D341Med (cell line): ENCODE results near the gene PARP4.
A peak's percentile ranks its signal among the peaks of the same experiment; 100 is the strongest.
"Not testable (repeated sequence)": the region's sequence is repeated elsewhere in the genome, so short reads cannot be mapped to it uniquely, and the experiment has no call there.

ENCODE experiments used
- DNase-seq: peaks from one replicate; pipeline ENCODE4 v3.0.0; 2012; ENCODE audit warnings: low spot score

The PARP4 gene

DNA sequence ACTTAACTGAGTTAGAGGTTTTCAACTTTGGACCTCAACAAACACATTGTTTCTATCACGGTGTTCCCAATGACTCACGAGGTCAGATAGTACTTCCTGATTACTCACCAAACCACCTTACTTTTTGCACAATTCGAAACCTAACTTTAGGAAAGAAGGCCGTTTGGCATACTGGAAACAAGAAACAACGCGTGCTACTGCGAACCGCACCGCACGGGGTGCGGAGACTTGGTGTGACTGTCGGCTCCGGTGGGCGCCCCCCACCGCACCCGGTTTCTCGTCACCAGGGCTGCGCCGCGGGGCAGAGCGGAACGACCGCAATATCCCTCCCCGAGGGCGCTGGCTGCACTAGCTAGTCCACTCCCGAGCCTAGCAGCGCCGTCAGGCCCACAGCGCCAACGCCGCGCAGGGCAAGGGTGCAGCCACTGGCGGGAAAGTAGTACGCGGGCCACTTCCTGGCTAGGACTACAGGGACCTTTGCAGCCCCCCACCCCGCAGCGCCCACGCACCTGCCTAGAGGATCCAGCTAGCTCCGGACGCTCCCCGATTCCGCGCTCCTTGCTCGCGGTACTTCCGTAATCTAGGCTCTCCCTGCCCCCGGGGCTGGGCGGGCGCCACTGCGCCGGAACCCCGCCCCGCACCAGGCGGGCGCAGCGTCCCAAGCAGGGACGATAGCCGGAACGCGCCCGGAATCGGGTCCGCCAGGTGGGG lies at the start of gene PARP4:
Gene PARP4 (minus strand): TSS at position 582 of the 711 bp plus-strand sequence. CDS start 9,002 bp downstream, outside the sequence.
- peak; percentile 90 for DNase-seq

DNA sequence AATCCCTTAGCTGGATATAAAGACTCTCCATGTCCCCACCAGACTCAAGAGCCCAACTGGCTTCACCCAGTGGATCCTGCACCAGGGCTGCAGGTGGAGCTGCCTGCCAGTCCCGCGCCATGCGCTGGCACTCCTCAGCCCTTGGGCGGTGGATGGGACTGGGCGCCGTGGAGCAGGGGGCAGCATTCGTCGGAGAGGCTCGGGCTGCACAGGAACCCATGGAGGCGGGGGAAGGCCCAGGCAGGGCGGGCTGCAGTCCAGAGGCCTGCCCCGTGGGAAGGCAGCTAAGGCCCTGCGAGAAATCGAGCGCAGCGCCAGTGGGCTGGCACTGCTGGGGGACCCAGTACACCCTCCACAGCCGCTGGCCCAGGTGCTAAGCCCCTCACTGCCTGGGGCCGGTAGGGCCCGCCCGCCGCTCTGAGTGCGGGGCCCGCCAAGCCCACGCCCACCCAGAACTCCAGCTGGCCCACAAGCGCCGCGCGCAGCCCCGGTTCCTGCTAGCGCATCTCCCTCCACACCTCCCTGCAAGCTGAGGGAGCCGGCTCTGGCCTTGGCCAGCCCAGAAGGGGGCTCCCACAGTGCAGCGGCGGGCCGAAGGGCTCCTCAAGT lies 48.1 kb upstream of the PARP4 start:
- DNase-seq: not testable (repeated sequence)

- DNase-seq: not testable (repeated sequence)
These were observed 47.0 kb upstream of the PARP4 start for GRCh38 chr13:24559431-24560218.

DNA sequence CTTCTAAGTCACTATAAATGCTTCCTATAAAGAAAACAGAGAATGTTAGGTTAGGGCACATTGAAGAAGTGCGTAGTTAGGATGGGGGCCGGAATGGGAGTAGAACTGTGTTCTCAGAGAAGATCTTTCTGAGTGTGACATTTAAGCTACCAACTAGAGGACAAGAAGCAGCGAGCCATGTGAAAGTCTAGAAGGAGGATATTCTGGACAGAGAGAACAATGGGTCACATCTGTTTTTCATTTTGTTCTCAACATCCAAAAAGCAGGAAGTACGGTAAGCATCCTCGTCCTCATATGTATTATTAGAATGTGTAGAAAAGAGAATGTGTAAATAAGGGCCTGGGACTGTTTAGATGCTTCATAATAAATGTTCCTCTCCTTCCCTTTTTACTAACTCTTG lies 44.5 kb upstream of the PARP4 start:
- no peak for DNase-seq

DNA sequence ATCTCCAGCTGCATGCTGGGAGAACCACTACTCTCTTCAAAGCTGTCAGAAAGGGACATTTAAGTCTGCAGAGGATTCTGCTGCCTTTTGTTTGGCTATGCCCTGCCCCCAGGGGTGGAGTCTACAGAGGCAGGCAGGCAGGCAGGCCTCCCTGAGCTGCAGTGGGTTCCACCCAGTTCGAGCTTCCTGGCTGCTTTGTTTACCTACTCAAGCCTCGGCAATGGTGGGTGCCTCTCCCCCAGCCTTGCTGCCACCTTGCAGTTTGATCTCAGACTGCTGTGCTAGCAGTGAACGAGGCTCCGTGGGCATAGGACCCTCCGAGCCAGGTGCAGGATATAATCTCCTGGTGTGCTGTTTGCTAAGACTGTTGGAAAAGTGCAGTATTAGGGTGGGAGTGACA lies 41.3 kb upstream of the PARP4 start:
- not testable (repeated sequence) for DNase-seq

- DNase-seq: peak; percentile 65
These were observed 29.1 kb upstream of the PARP4 start for GRCh38 chr13:24541476-24542352.

DNA sequence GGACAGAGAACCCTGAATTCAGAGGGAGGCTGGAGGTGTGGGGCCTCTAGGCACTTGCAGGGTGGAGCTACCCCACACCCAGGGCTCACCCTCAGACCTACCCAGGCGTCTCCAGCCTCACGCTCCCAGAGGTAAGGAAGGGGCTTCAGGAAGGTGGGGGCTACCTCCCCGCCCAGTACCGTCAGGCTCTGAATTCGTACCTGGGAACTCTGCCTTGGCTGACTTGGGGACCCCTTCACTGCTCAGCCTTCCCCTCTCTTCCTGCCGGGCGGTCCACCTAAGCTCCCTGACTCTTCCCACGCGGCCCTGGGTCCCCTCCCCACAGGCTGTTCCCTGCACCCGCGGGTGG lies 28.5 kb upstream of the PARP4 start:
- DNase-seq: peak; percentile 24

GRCh38 chr13:24540236-24541126 lies 27.9 kb upstream of the PARP4 start:
- peak; percentile 27 for DNase-seq

DNA sequence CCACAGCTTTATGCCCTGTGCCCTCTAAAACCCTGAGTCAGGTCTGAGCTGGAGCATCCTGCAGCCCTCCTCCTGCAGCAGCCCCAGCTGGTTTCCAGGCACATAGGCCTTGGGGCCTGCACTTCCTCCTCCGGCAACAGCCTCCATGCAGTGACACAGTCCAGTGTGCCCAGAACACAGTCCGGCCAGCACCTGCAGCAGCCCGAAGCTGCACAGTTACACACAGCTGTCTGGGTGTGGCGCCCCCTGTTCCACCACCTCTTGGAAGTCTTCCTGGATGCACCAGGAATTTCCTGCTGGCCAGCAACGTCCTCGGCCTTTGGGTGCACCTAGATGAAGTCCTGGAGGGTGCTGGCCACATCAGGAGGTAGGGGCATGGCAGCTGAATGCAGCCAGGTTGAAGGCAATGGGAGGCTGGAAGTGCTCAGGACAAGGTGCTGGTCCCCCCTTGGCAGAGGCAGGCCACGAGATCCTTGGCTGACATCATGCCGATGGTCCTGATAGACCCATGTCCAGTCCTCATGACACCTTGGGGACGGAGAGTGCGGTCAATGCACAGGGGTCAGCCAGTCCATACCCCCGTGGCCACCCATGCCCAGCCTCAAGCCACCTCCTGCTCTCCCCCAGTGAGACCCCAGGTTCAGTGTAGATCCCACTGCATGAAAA lies 27.1 kb upstream of the PARP4 start:
- DNase-seq: no peak

GRCh38 chr13:24529478-24529877 lies 16.9 kb upstream of the PARP4 start:
- DNase-seq: no peak

DNA sequence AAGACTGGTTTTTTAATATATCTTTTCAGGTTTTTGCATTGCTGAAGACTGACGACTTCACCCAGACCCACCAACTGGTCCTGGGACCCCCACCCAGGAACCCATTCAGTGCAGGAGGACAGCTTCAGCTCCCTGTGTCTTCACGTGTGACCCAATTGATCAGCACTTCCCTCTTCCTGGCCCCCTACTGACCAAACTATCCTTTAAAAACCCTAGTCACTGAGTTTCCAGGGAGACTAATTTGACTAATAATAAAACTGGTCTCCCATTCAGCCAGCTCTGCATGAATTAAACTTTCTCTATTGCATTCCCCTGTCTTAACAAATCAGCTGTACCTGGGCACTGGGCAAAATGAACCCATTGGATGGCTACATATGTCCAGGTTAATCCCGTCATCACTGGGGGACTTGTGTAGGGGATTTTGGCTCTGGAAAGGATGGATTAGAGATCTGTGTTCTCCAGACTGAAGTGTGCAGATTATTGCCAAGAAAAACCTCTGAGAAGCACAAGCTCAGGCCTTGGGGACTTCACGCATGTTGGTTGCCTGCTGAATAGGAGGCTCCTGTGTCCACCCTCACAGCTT lies 16.3 kb upstream of the PARP4 start:
- no peak for DNase-seq

GRCh38 chr13:24527266-24527775 lies 14.7 kb upstream of the PARP4 start:
- DNase-seq: no peak

DNA sequence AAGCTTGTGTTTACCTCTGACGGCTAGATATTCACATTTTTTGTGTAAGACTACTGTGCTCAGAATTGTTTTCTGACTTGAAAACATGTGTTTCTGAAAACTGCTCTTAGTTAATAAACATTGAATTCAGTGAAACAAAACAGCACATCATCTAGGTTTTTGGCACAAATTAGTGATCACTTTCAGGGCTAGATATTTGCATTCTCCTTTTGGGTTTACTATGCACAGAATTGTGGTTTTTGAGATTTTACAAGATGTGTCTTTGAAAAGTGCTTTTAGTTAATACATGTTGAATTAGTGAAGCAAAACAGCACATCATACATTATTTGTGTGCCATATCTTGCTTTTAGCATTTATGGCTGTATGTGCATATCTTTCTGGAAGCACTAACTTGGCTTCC lies 8.2 kb upstream of the PARP4 start:
- DNase-seq: no peak

DNA sequence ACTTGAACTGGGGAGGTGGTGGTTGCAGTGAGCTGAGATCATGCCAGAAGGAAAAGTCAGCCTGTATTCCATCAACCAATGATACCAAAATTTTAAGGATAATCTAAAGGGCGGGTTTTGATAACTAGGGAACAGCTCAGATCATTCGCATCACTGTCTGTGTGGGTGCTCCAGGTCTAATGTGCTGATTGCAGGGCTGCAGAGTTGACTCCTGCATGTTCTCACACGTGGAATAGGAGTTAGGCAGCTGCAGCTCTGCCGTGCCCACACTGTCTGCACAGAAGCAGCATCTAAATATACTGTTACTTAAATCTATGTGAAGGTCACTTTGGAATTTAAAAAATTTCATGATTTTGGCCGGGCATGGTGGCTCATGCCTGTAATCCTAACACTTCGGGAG lies 4.3 kb upstream of the PARP4 start:
- DNase-seq: no peak

GRCh38 chr13:24512908-24513213 lies 283 bp upstream of the PARP4 start:
- no peak for DNase-seq

DNA sequence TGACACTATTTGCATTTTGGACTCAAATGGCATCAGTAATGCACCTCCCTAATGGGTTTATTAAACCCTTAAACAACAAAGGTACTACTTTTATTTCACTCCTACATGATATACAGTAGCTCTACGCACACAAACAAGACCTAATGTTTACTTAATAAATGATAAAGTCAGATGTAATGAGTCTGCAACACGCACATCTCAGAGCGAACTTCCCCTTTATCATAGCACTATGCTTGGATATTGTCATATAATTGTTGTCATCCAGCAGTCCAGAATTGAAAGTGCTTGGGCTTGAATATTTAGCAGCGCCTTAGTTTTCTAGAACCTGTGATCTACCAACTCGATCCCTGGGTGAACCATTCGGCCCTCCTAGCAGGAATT lies 772 bp downstream of the PARP4 start:
- DNase-seq: no peak

- DNase-seq: no peak
These were observed 1.4 kb downstream of the PARP4 start for GRCh38 chr13:24511019-24511815.

- DNase-seq: no peak
These were observed 5.8 kb downstream of the PARP4 start for GRCh38 chr13:24506698-24507335.

DNA sequence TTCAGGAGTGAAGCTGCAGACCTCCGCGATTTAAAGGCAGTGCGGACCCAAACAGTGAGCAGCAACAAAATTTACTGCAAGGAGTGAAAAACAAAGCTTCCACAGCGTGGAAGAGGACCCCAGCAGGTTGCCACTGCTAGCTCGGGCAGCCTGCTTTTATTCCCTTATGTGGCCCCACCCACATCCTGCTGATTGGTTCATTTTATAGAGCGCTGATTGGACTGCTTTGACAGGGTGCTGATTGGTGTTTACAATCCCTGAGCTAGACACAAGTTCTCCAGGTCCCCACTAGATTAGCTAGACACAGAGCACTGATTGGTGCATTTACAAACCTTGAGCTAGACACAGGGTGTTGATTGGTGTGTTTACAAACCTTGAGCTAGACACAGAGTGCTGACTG lies 6.3 kb downstream of the PARP4 start:
- DNase-seq: not testable (repeated sequence)
